H1 (cell line): Measurements from ENCODE around the gene ADA. TPM values are rescaled to one million over a fixed set of nuclear protein-coding genes. Genes with fewer than 3 reads are reported as not detected.
A peak's percentile ranks its signal among the peaks of the same experiment; 100 is the strongest.

Source experiments
- CTCF ChIA-PET: fragments of 300-600 bp; sonication (Branson Sonifier 250); formaldehyde crosslinking; loops from one replicate; lab custom pipeline; 2021; ENCODE audit not compliant: partially characterized antibody; lab: Charles Lee
- POLR2A ChIA-PET: fragments of 300-600 bp; sonication (Branson Sonifier 250); formaldehyde crosslinking; loops from one replicate; lab custom pipeline; 2021; ENCODE audit warnings: inconsistent platforms; ENCODE audit not compliant: partially characterized antibody; lab: Charles Lee
- DNase-seq, 2 experiments: peaks; one replicate each; pipeline versions ENCODE4 v3.0.0 to v3.0.0-alpha.2; 2010 to 2022; ENCODE audit warnings: low spot score in 2 of 2, low read depth in 1 of 2, mixed read lengths in 1 of 2
- FAIRE-seq: peaks from 2 replicates; lab custom pipeline; 2011; peaks lifted over from hg19 to GRCh38; lab: Jason Lieb, UNC
- H2AFZ ChIP-seq: 2 replicates; pipeline ENCODE4 v1.8.1; 2012; ENCODE audit warnings: low read length, inconsistent platforms
- H2AK5ac ChIP-seq: 2 replicates; pipeline ENCODE4 v1.6.1; 2013; ENCODE audit warnings: low read depth, low read length
- H2BK120ac ChIP-seq: replicated peaks from 2 replicates; pipeline ENCODE3; 2013; ENCODE audit warnings: low read depth, low read length, inconsistent platforms
- H2BK12ac ChIP-seq: 2 replicates; pipeline ENCODE4 v1.6.1; 2013; ENCODE audit warnings: low read depth, low read length
- H2BK15ac ChIP-seq: 2 replicates; pipeline ENCODE4 v1.6.1; 2013; ENCODE audit warnings: low read length
- H2BK20ac ChIP-seq: 2 replicates; pipeline ENCODE4 v1.6.1; 2013; ENCODE audit warnings: low read length
- H2BK5ac ChIP-seq: 2 replicates; pipeline ENCODE4 v1.6.1; 2013; ENCODE audit warnings: low read depth, low read length
- H3K14ac ChIP-seq: 2 replicates; pipeline ENCODE4 v1.6.1; 2013; ENCODE audit warnings: inconsistent platforms; ENCODE audit not compliant: insufficient read length
- H3K18ac ChIP-seq: 2 replicates; pipeline ENCODE4 v1.6.1; 2013; ENCODE audit warnings: low read length; ENCODE audit errors: extremely low read depth
- H3K23ac ChIP-seq: 2 replicates; pipeline ENCODE4 v1.6.1; 2013; ENCODE audit warnings: inconsistent platforms; ENCODE audit not compliant: insufficient read length
- H3K23me2 ChIP-seq: 2 replicates; pipeline ENCODE4 v1.6.1; 2013; ENCODE audit warnings: low read depth, low read length
- H3K27ac ChIP-seq: 2 replicates; pipeline ENCODE4 v1.6.1; 2011; ENCODE audit warnings: low read depth, low read length, inconsistent platforms
- H3K27me3 ChIP-seq, 4 experiments: replicated peaks in 1 of 4; 1 replicate in 1 of 4; 2 replicates in 3 of 4; pipeline versions ENCODE4 v1.6.1 to v1.8.1; 2011 to 2013; ENCODE audit warnings: low read length in 3 of 4, mild to moderate bottlenecking in 3 of 4, inconsistent platforms in 2 of 4, mixed read lengths in 2 of 4, moderate library complexity in 1 of 4; ENCODE audit not compliant: control insufficient read depth in 3 of 4, insufficient read depth in 3 of 4; ENCODE audit errors: extremely low read depth in 1 of 4
- H3K36me3 ChIP-seq, 4 experiments: 2 replicates each; pipeline versions ENCODE4 v1.6.1 to v1.8.1; 2011 to 2013; ENCODE audit warnings: mild to moderate bottlenecking in 4 of 4, low read length in 3 of 4, moderate library complexity in 2 of 4, control low read depth in 1 of 4, inconsistent platforms in 1 of 4; ENCODE audit not compliant: insufficient read depth in 4 of 4, control insufficient read depth in 2 of 4
- H3K4ac ChIP-seq: replicated peaks from 2 replicates; pipeline ENCODE3; 2013; ENCODE audit warnings: low read length, low read depth, mixed read lengths, inconsistent platforms; ENCODE audit not compliant: insufficient read length
- H3K4me1 ChIP-seq, 4 experiments: replicated peaks in 1 of 4; 1 replicate in 1 of 4; 2 replicates in 3 of 4; pipeline versions ENCODE4 v1.6.1 to v1.8.1; 2011 to 2013; ENCODE audit warnings: low read length in 3 of 4, inconsistent platforms in 2 of 4, mixed read lengths in 1 of 4; ENCODE audit not compliant: insufficient read depth in 4 of 4, control insufficient read depth in 3 of 4
- H3K4me2 ChIP-seq, 2 experiments: 2 replicates each; pipeline versions ENCODE4 v1.6.1 to v1.8.1; 2011 to 2013; ENCODE audit warnings: low read depth in 2 of 2, low read length in 2 of 2, control low read depth in 1 of 2, inconsistent platforms in 1 of 2, mild to moderate bottlenecking in 1 of 2; ENCODE audit not compliant: insufficient read depth in 1 of 2
- H3K4me3 ChIP-seq, 4 experiments: fragments of 200-600, 300-600 bp in 1 of 4; sonication (generic), shearing (Covaris generic), sonication (Bioruptor Twin) in 1 of 4; 2 replicates each; pipeline versions ENCODE4 v1.5.1 to v1.8.1; 2011 to 2016; ENCODE audit warnings: low read length in 4 of 4, low read depth in 3 of 4, control low read depth in 2 of 4, inconsistent platforms in 2 of 4, mild to moderate bottlenecking in 2 of 4, mixed read lengths in 1 of 4, moderate library complexity in 1 of 4; ENCODE audit not compliant: insufficient read depth in 2 of 4; ENCODE audit errors: extremely low read depth in 1 of 4
- H3K56ac ChIP-seq: replicated peaks from 2 replicates; pipeline ENCODE3; 2013; ENCODE audit warnings: low read depth, mild to moderate bottlenecking, mixed read lengths, low read length, inconsistent platforms; ENCODE audit not compliant: insufficient read length
- H3K79me1 ChIP-seq: 2 replicates; pipeline ENCODE4 v1.6.1; 2013; ENCODE audit warnings: low read depth, low read length, control low read depth
- H3K79me2 ChIP-seq, 2 experiments: 2 replicates each; pipeline versions ENCODE4 v1.6.1 to v1.8.1; 2012 to 2013; ENCODE audit warnings: low read length in 2 of 2, mild to moderate bottlenecking in 2 of 2, inconsistent platforms in 1 of 2; ENCODE audit not compliant: insufficient read depth in 2 of 2, control insufficient read depth in 1 of 2
- H3K9ac ChIP-seq, 4 experiments: replicated peaks in 1 of 4; 1 replicate in 1 of 4; 2 replicates in 3 of 4; pipeline versions ENCODE4 v1.6.1 to v1.8.1; 2011 to 2013; ENCODE audit warnings: low read depth in 3 of 4, low read length in 3 of 4, control low read depth in 2 of 4, mild to moderate bottlenecking in 2 of 4, moderate library complexity in 2 of 4, inconsistent platforms in 1 of 4; ENCODE audit errors: extremely low read depth in 1 of 4
- H3K9me3 ChIP-seq, 2 experiments: 2 replicates each; pipeline versions ENCODE4 v1.6.1 to v1.8.1; 2012 to 2013; ENCODE audit warnings: mild to moderate bottlenecking in 2 of 2, moderate library complexity in 2 of 2, control low read depth in 1 of 2, inconsistent platforms in 1 of 2, low read depth in 1 of 2, low read length in 1 of 2, mixed read lengths in 1 of 2; ENCODE audit not compliant: insufficient read depth in 2 of 2
- H4K20me1 ChIP-seq, 2 experiments: replicated peaks in 1 of 2; 2 replicates each; pipeline versions ENCODE3 to v1.8.1; 2011 to 2013; ENCODE audit warnings: inconsistent platforms in 2 of 2, low read length in 2 of 2, mild to moderate bottlenecking in 1 of 2; ENCODE audit not compliant: insufficient read depth in 2 of 2, control insufficient read depth in 1 of 2
- H4K5ac ChIP-seq: 2 replicates; pipeline ENCODE4 v1.6.1; 2013; ENCODE audit warnings: low read length, low read depth, mixed read lengths, inconsistent platforms; ENCODE audit not compliant: insufficient read length
- H4K8ac ChIP-seq: 2 replicates; pipeline ENCODE4 v1.8.0; 2013; ENCODE audit warnings: mild to moderate bottlenecking, moderate library complexity, low read length, inconsistent platforms; ENCODE audit not compliant: insufficient read depth; ENCODE audit errors: extremely low read depth
- H4K91ac ChIP-seq: replicated peaks from 2 replicates; pipeline ENCODE3; 2013; ENCODE audit warnings: low read length, mixed read lengths, inconsistent platforms; ENCODE audit not compliant: insufficient read length
- CBX5 ChIP-seq: fragments of 300-800, 300-1000 bp; sonication (generic); IDR thresholded peaks from 2 replicates; pipeline ENCODE4 v1.7.1; 2016; ENCODE audit warnings: antibody characterized with exemption, low read length, low read depth
- CHD1 ChIP-seq: IDR thresholded peaks from 2 replicates; pipeline ENCODE4 v1.6.1; 2012; ENCODE audit warnings: low read depth, low read length, improper control_type of control experiment
- EGR1 ChIP-seq: IDR thresholded peaks from 2 replicates; pipeline ENCODE4 v1.6.1; 2011; ENCODE audit warnings: low read depth, low read length, borderline replicate concordance
- EP300 ChIP-seq, 2 experiments: IDR thresholded peaks; 1 replicate in 1 of 2; 2 replicates in 1 of 2; pipeline ENCODE4 v1.6.1; 2011 to 2012; ENCODE audit warnings: low read depth in 2 of 2, low read length in 2 of 2, mild to moderate bottlenecking in 2 of 2, borderline replicate concordance in 1 of 2, inconsistent platforms in 1 of 2, moderate library complexity in 1 of 2
- FOSL1 ChIP-seq: IDR thresholded peaks from 2 replicates; pipeline ENCODE4 v1.6.1; 2011; ENCODE audit warnings: mild to moderate bottlenecking, low read depth, low read length, moderate library complexity; ENCODE audit not compliant: insufficient read depth
- JUN ChIP-seq: IDR thresholded peaks from 2 replicates; pipeline ENCODE4 v1.6.1; 2011; ENCODE audit warnings: low read depth, mild to moderate bottlenecking, improper control_type of control experiment, low read length
- RAD21 ChIP-seq, 2 experiments: IDR thresholded peaks in 1 of 2; conservative IDR thresholded peaks in 1 of 2; 2 replicates each; pipeline ENCODE4 v1.6.1; 2011; ENCODE audit warnings: low read depth in 2 of 2, low read length in 2 of 2, improper control_type of control experiment in 1 of 2, inconsistent platforms in 1 of 2, mild to moderate bottlenecking in 1 of 2, moderate library complexity in 1 of 2
- SAP30 ChIP-seq: fragments of 300-600 bp; sonication (generic); IDR thresholded peaks from 2 replicates; pipeline ENCODE4 v1.7.1; 2012; ENCODE audit warnings: low read length, moderate library complexity, mild to moderate bottlenecking, inconsistent platforms; ENCODE audit not compliant: insufficient read depth, insufficient replicate concordance
- SP4 ChIP-seq: IDR thresholded peaks from 2 replicates; pipeline ENCODE4 v1.6.1; 2012; ENCODE audit warnings: low read length, inconsistent platforms
- TEAD4 ChIP-seq: IDR thresholded peaks from 2 replicates; pipeline ENCODE4 v1.6.1; 2012; ENCODE audit warnings: low read depth, low read length, inconsistent platforms, mixed read lengths
- WGBS, 2 experiments: shearing (Covaris generic) in 1 of 2; methylation state at CpG; one replicate each; pipeline versions ENCODE4 v1.1.6 to v1.1.7; 2013 to 2015; ENCODE audit warnings: low lambda C conversion rate in 2 of 2, mixed read lengths in 2 of 2, inconsistent platforms in 1 of 2, low coverage in 1 of 2, missing lambda C conversion rate in 1 of 2; ENCODE audit not compliant: insufficient replicate concordance in 2 of 2, insufficient coverage in 1 of 2, insufficient read length in 1 of 2; ENCODE audit errors: extremely low coverage in 1 of 2, missing lambda C conversion rate in 1 of 2; 5-methylcytosine and 5-hydroxymethylcytosine counted together
- polyA plus RNA-seq, 7 experiments: library from polyadenylated mRNA; depleted of rRNA in 3 of 7; stranded (reverse) in 5 of 7; unstranded in 2 of 7; fragments of >200 nt in 5 of 7; fragments of 200-250 nt in 2 of 7; gene quantifications; 1 replicate in 5 of 7; 2 replicates in 1 of 7; 4 replicates in 1 of 7; pipeline versions ENCODE4 v1.2.1 to v1.2.3, GENCODE V29; 2011 to 2013; ENCODE audit warnings: missing spikeins in 2 of 7, mixed read lengths in 2 of 7
- total RNA-seq: library from RNA; stranded (reverse); fragmentation: NEBNext Ultra II Directional; extraction: Animal tissue kit (Norgen Biotek cat#: 25700); gene quantifications from 2 replicates; pipeline ENCODE4 v1.2.1, GENCODE V29; 2021
- TF ChIP-seq, protein P1 (sequence below): IDR thresholded peaks from 2 replicates; pipeline ENCODE4 v1.6.1; 2011; ENCODE audit warnings: low read length, improper control_type of control experiment

Gene ADA
- total and polyA plus RNA-seq, 2 of the 8 experiments (the other 6 are each of a cell fraction or from before 2014, with no cell fraction given) = 19.9 to 32.8 TPM

DNA sequence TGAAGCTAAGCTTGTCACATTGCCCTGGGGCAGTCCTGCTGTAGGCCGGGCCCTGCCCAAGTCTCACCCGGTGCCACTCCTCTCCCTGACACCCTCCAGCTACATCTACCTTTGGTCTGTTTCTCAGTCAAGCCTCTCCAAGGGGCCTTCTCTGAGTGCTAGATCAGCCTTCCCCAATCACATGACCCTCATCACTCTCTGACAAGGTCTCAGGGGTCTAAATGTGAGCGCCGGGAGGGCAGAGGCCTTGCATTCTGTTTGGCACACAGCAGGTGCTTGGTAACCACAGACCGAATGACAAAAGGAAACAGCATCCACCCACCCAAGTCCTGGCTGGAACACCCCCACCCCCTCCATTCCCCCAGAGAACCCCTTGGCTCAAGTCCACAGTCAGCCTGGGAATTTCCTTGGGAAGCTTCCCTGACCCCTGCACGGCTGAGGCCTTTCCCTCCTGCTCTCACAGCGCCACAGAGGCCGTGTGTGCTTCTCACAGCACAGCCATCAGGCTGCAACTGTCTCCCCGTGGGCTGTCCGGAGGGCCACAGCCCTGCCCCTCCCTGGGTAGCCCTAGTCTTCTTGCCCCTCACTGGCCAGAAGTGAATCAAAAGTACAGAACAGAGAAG, 36.2 kb downstream of the ADA start:
- no peak for DNase-seq
- TF ChIP-seq RAD21 (IDR thresholded peaks at IDR 0.05 in 1 of 2, conservative IDR thresholded peaks at IDR 0.05 in 1 of 2; ENCODE audit: low read depth in 2 of 2, low read length in 2 of 2) (no peak), EGR1 (no peak), SP4 (no peak), SAP30 (no peak), JUN (no peak), CHD1 (no peak), CBX5 (no peak), EP300 (IDR thresholded peaks at IDR 0.05; ENCODE audit: borderline replicate concordance in 1 of 2, low read depth in 2 of 2, low read length in 2 of 2) (no peak), FOSL1 (no peak), TEAD4 (no peak)
- TF ChIP-seq, protein P1, sequence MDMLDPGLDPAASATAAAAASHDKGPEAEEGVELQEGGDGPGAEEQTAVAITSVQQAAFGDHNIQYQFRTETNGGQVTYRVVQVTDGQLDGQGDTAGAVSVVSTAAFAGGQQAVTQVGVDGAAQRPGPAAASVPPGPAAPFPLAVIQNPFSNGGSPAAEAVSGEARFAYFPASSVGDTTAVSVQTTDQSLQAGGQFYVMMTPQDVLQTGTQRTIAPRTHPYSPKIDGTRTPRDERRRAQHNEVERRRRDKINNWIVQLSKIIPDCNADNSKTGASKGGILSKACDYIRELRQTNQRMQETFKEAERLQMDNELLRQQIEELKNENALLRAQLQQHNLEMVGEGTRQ = no peak

More for the DNA sequence above, 36.2 kb downstream of the ADA start:
- Histone ChIP-seq H3K23me2 (no peaks in the 10 kb centered on the region), H3K23ac (no peak overlapping the region), H4K91ac (no peak overlapping the region), H3K9ac (no peak overlapping the region; a peak in 1 of 7 replicates), H4K20me1 (peaks cover 3 to 10% of the 10 kb centered on the region in 2 experiments), H3K4me3 (no peak overlapping the region), H3K27ac (no peak overlapping the region), H4K8ac (no peak overlapping the region), H2AK5ac (no peak overlapping the region), H3K4ac (no peak overlapping the region), H2BK15ac (no peak overlapping the region), H3K36me3 (peaks cover 0 to 10% (median 4%) of the 10 kb centered on the region in 4 experiments; a peak in 4 of 8 replicates), H3K4me2 (peak overlapping the region; percentile 23 to 49), H3K18ac (no peak overlapping the region), H3K79me1 (no peaks in the 10 kb centered on the region), H4K5ac (no peak overlapping the region), H2BK20ac (no peak overlapping the region), H3K9me3 (no peaks in the 10 kb centered on the region), H3K14ac (no peak overlapping the region), H2BK120ac (no peak overlapping the region), H2BK5ac (no peak overlapping the region), H2AFZ (no peak overlapping the region), H2BK12ac (no peak overlapping the region), H3K56ac (no peak overlapping the region), H3K79me2 (no peaks in the 10 kb centered on the region), H3K4me1 (peaks cover 0 to 28% (median 15%) of the 10 kb centered on the region in 4 experiments; a peak in 6 of 7 replicates), H3K27me3 (peaks cover 0 to 3% (median 1%) of the 10 kb centered on the region in 4 experiments; a peak in 3 of 7 replicates)
- ChIA-PET POLR2A (no interaction called here), CTCF (interaction anchor here (0.6 to 2.3 kb wide), 8 partner anchors 12 to 227 kb away, joined by 3 to 6 read pairs (median 4); no protein-coding TSS in a partner anchor)
- 77% methylated on average over 10 of the region's 10 CpGs; no CpG with 5 or more reads in 1 of the 2 experiments for WGBS, 2 experiments
- no peak for FAIRE-seq
